ENCODE data around the gene GRIP1.
A peak's percentile ranks its signal among the peaks of the same experiment; 100 is the strongest.

GRIP1 gene

GRCh38 chr12:66447643-66448042 lies 231.2 kb downstream of the GRIP1 start:
- no peak for DNase-seq (ENCODE audit: low spot score)

DNA sequence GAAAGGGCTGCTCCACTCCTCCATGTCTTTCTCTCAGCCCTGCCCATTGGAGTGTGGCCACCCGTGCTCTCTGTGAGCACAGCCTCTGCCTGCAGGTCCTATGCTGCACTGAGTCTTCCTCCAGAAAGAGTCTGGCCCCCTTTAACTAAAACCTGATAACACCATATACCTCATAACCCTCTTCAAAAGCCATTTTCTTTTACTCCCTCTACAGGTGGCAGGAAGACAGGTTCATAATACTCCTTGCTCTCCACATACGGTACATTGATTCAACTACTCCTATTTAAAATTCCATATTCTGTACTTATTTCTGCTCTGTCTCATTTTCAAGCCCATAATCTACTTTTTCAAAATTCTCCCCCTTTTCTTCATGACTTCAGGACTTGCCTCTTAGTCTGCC lies 232.6 kb downstream of the GRIP1 start:
- no peak for DNase-seq (ENCODE audit: low spot score)

- DNase-seq (ENCODE audit: low spot score): no peak
Observed at GRCh38 chr12:66441905-66442559, 236.8 kb downstream of the GRIP1 start.

- DNase-seq (ENCODE audit: low spot score): no peak
Observed at GRCh38 chr12:66438601-66439000, 240.3 kb downstream of the GRIP1 start.

- no peak for DNase-seq (ENCODE audit: low spot score)
Observed at GRCh38 chr12:66430106-66430505, 248.8 kb downstream of the GRIP1 start.

DNA sequence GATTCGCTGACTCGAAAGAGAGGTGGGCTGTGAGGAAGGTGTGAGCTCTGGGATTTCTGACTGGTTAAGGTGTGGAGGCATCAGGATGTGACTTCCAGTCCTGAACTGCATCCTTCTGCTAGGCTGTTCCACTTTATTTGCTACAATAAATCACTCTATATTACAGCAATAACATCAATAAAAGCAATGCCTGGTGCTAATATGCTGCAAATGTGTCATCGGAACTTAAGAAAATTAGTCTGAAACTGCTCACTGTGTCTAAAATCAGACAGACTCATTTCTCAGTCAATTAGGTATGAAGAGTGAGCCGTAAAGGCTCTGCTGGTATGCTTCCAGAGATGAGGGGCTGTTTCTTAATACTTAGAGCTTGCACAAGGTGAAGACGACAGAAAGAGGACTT lies 250.0 kb downstream of the GRIP1 start:
- no peak for DNase-seq (ENCODE audit: low spot score)

GRCh38 chr12:66428261-66428660 lies 250.6 kb downstream of the GRIP1 start:
- DNase-seq (ENCODE audit: low spot score): peak; percentile 51

- DNase-seq (ENCODE audit: low spot score): no peak
Observed at GRCh38 chr12:66426696-66427095, 252.2 kb downstream of the GRIP1 start.

DNA sequence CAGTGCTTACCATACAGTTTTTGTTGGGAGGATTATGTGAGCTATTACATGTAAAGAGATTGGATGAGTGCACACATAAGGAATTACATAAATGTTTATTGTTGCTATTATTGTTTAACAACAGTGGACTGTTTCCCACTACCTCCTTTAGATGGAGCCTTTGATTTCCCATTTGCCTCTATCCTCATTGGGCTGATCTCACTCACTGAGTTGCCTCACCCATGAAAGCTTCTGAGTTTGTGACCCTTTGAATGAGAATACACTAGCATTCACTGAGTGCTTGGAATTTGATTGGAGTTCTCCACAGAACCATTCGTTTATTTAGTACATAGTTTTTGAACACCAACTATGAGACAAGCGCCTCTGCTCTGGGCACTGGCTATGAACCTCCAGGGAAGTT lies 255.6 kb downstream of the GRIP1 start:
- no peak for DNase-seq (ENCODE audit: low spot score)

DNA sequence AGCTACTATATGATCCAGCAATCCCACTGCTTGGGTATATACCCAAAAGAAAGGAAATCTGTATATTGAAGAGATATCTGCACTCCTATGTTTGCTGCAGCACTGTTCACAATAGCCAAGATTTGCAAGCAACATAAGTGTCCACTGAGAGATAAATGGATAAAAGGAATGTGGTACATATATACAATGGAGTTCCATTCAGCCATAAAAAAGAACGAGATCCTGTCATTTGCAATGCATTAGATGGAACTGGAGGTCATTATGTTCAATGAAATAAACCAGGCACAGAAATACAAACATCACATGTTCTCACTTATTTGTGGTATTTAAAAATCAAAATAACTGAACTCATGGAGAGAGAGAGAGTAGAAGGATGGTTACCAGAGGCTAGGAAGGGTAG lies 260.0 kb downstream of the GRIP1 start:
- no peak for DNase-seq (ENCODE audit: low spot score)

DNA sequence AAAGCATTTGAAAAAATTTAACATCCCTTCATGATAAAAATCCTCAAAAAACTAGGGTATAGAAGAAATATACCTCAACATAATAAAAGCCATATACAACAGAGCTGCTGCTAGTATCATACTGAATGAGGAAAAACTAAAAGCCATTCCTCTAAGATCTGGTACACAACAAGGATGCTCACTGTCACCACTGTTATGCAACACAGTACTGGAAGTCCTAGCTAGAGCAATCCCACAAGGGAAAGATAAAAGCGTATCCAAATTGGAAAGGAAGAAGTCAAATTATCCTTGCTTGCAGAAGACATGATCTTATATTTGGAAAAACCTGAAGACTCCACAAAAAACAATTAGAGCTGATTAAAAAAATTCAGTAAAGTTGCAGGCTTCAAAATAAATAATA lies 261.7 kb downstream of the GRIP1 start:
- DNase-seq (ENCODE audit: low spot score): no peak

GRCh38 chr12:66409195-66409871 lies 269.5 kb downstream of the GRIP1 start:
- peak; percentile 38 for DNase-seq (ENCODE audit: low spot score)

GRCh38 chr12:66405395-66405794 lies 273.5 kb downstream of the GRIP1 start:
- DNase-seq (ENCODE audit: low spot score): no peak

GRCh38 chr12:66403746-66404145 lies 275.1 kb downstream of the GRIP1 start:
- peak; percentile 41 for DNase-seq (ENCODE audit: low spot score)

DNA sequence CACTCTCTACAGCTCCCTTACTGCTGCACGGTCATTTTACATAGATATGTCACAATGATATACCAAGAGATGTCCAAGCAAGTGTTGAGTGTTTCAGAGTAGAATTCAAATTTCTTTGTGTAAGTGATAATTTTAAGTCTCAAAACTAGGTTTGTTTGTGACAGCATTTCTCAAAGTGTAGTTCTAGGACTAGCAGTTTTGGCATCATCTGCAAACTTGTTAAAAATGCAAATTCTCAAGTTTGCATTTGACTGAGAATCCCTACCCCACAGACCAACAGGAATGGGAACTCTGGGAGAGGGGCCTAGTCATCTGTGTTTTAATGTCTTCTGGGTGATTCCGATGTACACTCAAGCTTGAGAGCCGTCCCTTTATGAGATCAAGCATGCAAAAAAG lies 279.0 kb downstream of the GRIP1 start:
- DNase-seq (ENCODE audit: low spot score): no peak

GRCh38 chr12:66398931-66399910 lies 279.7 kb downstream of the GRIP1 start:
- no peak for DNase-seq (ENCODE audit: low spot score)

- DNase-seq (ENCODE audit: low spot score): no peak
Observed at GRCh38 chr12:66397574-66398290, 281.1 kb downstream of the GRIP1 start.

DNA sequence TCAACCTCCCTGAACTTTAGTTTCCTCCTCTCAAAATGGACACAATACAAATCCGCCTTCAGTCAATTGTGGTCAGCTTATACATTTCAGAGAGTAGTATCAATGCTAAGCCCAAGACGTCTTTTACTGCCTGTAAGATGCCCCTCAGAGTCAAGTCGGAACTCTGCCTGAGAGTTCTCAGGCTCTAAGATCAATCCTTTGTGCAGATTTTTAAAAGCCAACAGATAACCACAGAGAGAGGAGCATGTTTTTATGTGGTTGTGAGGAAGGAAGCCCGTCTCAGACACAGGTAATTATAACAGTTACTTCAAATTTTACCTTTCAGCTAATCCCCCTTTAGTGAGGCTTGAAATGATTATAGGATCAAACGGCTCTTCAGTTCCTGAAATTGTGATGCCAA lies 285.0 kb downstream of the GRIP1 start:
- DNase-seq (ENCODE audit: low spot score): no peak

DNA sequence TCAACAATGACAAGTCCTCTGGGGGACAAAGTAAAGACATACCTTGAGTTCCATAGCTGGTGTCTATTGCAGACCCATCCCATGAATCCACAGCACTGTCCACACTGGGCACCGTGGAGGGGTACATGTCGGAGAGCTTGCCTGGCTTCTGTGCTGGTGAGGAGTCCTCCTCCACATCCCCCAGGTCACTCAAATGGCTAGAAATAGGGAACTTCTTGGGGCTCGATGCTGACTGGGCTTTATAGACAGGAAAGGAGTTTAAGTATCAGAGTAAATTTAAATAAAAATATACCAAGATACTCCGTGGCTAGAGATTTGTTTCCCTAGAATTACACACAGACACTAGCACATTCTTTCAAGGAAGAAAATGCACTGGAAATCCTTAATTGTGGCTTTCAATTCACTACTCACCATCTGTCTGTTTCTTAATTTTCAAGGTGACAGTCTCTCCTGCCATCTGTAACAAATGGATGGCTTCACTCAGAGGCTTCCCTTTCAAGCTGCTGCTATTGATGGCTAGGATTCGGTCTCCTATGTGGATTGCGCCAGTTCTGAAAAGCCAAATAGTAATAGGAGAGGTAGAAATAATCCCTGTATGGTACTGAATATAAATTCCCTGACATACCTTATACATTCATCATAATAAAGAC lies 286.5 kb downstream of the GRIP1 start:
- no peak for DNase-seq (ENCODE audit: low spot score)

DNA sequence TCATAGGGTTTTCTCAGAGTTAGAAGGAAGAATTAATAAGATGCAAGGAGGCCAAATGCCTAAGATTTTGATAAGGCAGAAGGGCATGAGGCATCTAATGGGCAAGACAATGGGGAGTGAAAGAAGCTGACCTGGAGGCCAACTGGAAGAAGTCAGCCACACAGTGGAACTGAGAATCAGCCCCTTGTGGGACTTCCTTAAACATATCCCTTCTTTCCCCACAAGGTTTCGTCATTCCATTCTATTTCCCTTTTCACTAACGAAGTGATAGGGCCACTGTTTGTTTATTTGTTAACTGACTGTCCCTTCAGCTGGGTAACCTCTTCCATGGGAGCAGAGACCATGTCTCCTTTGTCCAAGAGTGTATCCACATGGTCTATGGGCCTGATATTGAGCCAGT lies 290.4 kb downstream of the GRIP1 start:
- peak; percentile 32 for DNase-seq (ENCODE audit: low spot score)

DNA sequence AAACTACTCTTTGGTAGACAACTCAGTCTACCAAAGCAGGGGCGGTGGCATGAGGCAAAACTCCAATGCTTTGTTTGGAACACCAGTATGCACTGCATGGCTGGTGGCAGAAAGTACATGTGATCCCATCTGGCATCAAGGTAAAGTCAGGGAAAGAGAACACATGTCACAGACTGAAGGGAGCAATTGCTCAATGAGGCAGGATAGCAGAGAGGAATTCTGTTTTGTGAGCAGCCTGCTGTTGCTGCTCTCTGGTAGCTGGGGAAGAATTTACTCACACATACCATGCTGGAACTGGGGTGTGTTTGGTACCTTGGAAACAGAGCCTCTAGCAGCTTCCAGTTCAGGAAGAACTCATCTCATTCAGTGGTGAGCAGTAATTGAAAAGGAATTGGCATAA lies 291.8 kb downstream of the GRIP1 start:
- no peak for DNase-seq (ENCODE audit: low spot score)

All from globus pallidus (tissue), 1 donor.